GM19238 (cell line): ENCODE measurements around the gene KRT84.
"Not testable (repeated sequence)": the region's sequence is repeated elsewhere in the genome, so short reads cannot be mapped to it uniquely, and the experiment has no call there.

Source experiments
- DNase-seq: peaks from one replicate; pipeline ENCODE4 v3.0.0; 2011; ENCODE audit warnings: low spot score; ENCODE audit not compliant: insufficient read length

KRT84 gene

DNA sequence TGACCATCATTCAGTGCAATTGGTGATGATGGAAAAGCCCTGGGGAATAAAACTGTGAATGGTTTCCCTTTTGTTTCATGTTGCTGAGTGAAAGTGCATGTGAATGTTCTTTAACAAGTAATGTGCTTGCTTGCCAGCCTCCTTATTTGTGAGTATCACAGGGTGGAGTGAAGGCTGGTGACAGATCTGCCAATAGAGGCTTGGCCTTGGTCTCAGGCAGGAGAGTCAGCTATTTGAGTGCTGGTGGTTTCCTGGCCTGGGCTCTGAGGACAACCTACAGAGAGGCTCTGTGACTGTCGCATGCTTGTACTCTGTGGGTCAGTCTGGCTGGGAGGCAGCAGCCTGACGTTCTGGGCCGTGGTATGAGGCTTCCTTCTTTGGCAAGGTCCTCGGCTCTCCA, 38.9 kb downstream of the KRT84 start:
- DNase-seq = no peak

DNA sequence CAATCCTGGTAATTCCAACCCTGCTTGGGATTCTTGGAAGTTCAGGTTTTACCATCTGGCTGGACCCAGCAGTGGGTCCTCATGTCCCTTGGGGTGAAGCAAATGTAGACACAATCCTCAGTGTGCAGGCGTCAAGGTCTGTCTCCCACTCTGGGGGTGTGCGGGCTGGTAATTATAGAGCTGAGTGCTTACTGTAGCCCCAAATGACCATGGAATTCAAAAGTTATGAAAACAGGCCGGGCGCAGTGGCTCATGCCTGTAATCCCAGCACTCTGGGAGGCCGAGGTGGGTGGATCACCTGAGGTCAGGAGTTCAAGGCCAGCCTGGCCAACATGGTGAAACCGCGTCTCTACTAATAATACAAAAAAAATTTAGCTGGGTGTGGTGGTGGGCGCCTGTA, 40.4 kb downstream of the KRT84 start:
- DNase-seq = not testable (repeated sequence)

DNA sequence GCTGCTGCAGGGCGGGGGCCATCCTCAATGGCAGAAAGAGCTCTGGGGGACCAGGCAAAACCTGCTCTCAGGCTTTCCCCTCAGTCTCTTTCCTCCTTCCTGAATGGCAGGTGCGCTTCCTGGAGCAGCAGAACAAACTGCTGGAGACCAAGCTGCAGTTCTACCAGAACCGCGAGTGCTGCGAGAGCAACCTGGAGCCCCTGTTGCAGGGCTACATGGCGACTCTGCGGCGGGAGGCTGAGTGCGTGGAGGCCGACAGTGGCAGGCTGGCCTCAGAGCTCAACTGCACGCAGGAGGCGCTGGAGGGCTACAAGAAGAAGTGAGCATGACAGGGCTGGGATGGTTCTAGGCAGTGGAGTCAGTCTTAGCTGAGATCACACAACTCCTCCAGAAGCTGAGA, 41.3 kb downstream of the KRT84 start:
- no peak for DNase-seq

DNA sequence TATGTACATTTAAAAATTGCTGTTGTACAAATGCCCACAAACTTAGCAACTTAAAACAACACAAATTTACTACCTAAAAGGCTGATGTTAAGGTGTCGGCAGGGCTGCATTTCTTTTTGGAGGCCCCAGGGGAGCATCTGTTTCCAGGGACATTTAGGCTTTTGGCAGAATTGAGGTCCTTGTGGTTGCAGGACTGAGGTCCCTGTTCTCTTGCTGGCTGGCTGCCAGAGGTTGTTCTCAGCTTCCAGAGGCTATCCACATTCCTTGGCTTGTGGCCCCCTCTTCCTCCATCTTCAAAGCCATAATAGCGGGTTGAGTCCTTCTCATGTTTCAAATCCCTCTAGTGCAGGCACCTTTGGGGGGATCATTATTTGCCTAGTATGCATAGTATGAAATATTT, 41.9 kb downstream of the KRT84 start:
- no peak for DNase-seq

DNA sequence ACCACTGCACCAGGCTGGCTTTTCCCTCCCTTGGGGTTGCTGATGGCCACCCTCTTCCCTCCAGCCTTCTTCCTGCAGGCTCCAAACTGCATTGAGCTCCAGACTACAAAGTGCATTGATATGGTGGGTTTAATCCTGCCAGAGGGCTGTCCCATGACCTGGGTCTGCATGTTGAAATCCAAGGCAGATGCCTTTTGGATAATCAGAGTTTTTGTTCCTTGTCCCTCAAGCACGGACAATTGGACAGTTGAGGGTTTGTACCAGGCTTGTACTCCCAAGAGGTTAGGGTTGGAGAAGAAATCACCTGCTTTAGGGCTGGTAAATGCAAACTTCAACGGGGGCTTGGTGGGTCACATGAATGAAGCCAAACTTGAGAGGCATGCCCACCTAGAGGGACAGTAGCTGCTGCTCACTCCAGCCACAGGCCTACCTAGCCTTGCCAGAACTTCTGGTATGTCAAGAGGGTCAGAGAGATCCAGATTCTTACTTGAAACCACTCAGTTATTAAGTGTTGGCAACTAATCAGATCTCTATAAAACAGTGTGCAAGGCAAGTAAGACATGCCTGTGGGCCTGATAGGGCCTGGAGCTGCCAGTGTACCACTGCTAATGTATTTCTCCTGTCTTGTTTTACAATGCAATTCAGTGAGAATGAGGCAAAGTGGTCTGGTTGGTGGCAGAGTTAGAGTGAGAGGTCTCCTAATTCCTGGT, 42.5 kb downstream of the KRT84 start:
- DNase-seq = no peak

DNA sequence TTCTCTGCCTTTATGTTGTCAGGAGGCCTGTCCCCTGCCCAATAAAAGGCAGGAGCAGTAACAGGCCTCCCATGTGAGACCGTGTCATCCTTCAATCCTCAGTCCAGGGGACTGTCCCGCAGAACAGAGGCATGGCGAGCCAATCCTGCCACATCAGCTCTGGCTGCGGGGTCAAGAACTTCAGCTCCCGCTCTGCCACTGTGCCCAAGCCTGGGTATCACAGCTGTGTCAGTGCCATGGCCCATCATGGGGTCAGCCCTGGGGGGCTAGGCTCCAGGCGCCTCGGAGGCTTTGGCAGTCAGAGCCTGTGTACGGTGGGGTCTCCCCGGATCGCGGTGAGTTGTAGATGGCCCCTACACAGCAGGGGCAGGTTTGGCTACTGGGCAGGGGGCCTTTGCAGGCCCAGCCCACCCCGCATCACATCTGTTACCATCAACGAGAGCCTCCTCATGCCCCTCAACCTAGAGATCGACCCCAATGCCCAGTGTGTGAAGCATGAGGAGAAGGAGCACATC, 44.3 kb downstream of the KRT84 start:
- no peak for DNase-seq

DNA sequence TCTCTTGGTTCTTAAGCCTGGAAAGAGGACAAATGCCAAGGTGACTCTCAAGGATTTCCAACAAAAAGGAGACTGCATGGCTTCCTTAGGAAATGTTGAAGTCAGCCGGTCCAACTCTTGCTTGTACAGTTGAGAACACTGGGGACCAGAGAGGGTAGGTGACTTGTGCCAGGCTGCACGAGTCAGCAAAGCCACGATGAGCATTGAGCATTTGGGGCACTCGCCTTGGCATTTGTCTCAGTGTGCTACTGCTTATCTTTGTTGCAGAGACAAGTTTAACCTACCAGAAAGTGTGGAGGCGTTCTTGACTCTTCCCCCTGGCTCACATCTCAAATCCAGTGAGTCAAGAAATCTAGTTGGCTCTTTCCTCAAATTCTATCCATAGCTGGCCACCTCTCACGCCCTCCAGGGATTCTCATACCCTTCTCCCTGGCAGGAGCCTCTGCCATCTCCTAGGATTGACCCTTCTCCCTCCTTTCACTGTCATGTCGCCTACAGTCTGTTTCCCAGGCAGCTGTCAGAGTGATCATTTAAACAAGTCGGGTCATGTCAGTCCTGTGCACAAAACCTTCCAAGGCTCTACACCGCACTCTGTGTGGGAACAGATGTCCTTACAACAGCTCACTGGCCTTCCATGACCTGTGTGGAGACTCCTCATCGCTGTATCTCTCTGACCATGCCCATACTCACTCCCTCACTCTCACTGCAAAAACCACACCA, 47.1 kb downstream of the KRT84 start:
- DNase-seq = no peak

DNA sequence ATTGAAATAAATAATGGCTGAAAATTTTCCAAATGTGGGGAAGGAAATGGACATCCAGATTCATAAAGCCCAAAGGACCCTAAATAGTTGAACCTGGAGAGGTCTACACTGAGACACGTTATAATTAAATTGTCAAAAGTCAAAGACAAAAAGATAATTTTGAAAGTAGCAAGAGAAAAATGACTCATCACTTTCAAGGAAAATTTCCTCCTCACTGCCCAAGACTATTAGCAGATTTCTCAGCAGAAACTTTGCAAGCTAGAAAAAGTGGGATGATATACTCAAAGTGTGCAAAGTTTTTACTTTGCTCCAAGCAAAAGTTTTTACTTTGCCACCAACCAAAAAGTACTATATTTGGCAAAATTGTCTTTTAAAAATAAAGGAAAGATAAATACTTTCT, 48.4 kb downstream of the KRT84 start:
- no peak for DNase-seq

DNA sequence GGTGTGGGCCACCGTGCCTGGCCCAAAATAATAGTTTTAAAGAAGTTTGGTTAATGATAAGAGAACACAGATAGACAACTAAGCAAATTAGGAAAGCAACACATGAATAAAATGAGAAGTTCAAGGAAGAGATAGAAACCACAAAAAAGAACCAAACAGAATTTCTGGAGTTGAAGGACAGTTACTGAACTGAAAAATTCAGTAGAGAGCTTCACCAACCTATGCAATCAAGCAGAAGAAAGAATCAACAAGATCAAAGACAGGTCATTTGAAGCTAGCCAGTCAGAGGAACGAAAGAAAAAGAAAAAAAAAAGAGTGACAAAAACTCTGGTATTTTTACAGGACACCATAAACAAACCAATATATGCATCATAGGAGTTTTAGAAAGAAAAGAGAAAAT, 48.8 kb downstream of the KRT84 start:
- no peak for DNase-seq

DNA sequence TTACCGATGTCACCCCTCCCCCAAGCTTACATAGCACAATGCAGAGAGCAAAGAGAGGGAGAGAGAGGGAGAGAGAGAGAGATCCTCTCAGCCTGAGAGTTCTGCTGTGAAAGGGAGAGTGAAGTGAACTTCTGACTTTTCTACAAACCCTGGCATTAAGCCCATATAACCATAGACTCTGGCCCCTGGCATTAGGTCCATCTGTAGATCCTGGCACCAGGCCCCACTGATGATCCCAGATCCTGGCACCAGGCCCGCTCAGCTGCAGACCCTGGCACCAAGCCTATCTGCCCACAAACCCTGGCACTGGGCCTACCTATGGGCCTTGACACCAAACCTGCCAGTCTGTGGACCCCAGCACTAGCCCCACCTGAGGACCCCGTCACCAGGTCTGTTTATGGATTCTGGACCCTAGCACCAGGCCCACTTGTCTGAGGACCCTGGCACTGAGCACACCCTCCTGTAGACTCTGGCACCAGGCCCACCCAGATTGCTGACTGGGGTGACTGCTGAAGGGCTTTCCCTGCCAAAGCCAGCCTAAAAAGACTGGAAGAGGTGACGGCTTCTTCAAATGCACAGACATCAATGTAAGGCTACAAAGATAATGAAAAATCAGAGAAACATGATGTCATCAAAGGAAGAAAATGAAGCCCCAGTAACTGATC, 49.7 kb downstream of the KRT84 start:
- no peak for DNase-seq

DNA sequence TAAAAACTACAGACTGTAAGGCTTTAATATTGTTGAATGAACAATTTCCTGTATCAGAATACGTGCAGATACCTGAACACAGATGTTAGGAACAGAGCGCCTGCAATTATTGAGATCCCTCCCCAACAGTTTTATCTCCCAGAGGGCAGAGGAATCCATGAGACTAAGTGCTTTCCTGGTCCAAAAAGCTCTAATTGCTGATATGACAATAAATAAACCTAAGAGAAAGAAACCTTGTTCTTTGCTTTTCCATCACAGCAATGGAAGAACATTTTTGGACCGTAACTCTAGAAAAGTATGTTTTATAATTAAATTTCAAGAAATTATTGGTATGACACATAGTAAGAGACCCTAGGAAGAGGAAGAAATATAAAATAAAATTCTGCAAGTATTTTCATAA, 51.3 kb downstream of the KRT84 start:
- no peak for DNase-seq

DNA sequence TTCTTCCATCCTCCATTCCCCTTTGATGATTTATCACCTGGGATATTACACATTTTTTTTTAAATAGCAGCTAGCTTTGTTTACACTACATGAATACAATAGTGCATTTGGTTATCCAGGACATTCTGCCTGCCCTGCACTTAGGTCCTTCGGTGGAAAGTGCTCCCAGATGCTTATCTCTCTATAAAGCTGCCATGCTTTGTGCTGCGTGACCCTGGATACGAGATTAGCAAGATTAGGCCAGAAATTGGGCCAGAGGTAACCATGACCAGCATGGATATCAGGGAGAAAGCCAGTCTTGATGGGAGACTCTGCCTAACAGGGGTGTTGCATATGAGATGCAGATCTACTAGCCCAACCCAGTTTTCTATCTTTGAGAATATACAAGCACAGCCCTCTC, 52.1 kb downstream of the KRT84 start:
- no peak for DNase-seq

DNA sequence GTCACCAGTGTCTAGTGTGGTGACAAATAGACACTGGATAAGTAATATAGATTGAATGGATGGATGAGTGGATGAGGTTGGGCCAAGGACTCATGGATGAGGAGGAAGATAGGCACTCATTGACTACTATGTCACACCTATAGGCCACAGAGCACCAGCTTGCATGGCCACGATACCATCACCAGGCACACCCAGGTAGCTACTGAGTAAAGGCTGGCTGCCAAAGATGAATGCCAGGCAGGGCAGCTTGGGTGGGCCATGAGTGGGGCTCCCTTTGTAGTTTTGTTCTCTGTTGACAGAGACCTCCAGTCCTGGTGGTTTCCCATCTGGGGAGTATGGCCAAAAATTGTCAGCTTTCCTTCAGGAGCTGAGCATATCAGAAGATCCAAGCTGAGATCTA, 53.1 kb downstream of the KRT84 start:
- no peak for DNase-seq

DNA sequence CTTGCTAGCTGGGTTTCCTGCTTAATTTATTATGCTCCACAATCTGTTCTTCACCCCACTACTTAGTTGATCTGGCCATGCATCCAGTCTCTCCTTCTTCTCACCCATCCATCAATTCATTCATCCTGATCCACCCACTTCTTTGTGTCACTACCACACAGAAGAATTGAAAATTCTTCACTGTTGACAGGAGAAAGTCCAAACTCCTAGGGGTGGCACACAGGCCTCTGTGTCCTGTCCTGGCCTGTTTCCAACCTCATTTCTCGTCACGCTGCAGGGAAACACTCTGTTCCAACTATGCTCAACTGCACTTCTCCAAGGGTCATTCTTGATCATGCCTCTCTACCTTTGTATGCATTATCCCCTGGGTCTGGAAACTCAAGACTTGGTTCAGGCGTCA, 53.6 kb downstream of the KRT84 start:
- no peak for DNase-seq

DNA sequence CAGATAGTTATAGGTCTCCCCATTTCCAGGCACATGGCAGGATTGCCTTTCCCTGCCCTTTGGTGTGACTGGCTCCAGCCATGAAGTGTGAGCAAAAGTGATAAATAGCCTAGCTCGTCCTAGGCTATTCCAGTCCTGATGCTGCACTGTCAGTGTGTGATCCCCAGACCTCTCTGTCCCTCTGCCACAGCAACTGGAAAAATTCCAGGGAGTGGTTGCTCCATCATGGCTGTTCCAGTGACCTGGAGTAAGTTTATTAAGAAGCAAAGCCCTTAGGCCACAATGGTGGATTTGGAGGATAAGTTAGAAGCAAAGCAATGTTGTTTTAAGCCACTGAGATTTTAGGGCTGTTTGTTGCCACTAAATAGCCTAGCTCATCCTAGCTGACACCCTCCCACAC, 54.4 kb downstream of the KRT84 start:
- DNase-seq = no peak

DNA sequence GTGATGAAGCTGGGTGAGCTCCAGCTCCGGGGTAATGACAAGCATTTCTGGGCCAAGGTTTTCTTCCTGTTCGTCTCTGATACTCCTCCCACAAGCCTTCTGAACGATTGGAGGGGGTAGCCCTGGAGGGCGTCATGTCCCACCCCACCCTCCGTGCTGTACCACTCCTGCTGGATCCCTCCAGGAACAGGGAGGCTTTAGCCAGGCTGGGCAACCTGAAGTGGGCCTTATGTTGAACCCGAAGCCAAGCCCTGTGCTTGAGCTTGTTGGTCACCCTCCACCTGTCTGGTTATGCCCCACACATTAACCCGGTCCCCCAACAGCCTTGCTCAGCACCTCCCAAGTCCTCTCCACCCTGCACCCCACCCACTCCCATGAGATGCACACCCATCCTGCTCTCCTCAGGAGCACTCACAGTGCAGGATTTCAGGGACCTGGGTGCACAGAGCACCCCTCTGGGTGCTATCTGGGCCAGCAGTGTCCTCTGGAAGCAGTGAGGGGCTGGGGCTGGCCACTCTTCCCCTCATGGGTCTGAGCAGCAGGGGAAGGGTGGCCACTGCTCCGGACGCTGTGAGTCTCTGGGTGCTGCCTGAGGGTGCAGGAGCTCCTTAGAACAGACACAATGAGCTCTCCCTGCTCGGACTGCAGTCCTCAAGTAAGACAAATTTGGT, 57.5 kb downstream of the KRT84 start:
- DNase-seq = no peak
